Mucosa of rectum (tissue), 2 donors: ENCODE data around the gene DCAF15.
"Not testable (repeated sequence)": the region's sequence is repeated elsewhere in the genome, so short reads cannot be mapped to it uniquely, and the experiment has no call there.

ENCODE experiments used
- H3K27ac ChIP-seq, 2 donors: one replicate each; pipeline ENCODE4 v1.7.0; 2013; ENCODE audit warnings: inconsistent platforms in 2 of 2, low read depth in 2 of 2, low read length in 2 of 2
- H3K27me3 ChIP-seq, 2 donors: one replicate each; pipeline ENCODE4 v1.7.0; 2013; ENCODE audit warnings: low read length in 2 of 2; ENCODE audit not compliant: control insufficient read depth in 2 of 2, insufficient read depth in 2 of 2
- H3K36me3 ChIP-seq, 2 donors: one replicate each; pipeline ENCODE4 v1.7.0; 2013; ENCODE audit warnings: low read length in 2 of 2; ENCODE audit not compliant: control insufficient read depth in 2 of 2, insufficient read depth in 2 of 2
- H3K4me1 ChIP-seq, 2 donors: one replicate each; pipeline ENCODE4 v1.7.0; 2013; ENCODE audit warnings: low read length in 2 of 2, mild to moderate bottlenecking in 1 of 2; ENCODE audit not compliant: control insufficient read depth in 2 of 2, insufficient read depth in 2 of 2
- H3K4me3 ChIP-seq, 2 donors: one replicate each; pipeline ENCODE4 v1.7.0; 2013; ENCODE audit warnings: low read length in 2 of 2
- H3K9ac ChIP-seq, 2 donors: one replicate each; pipeline ENCODE4 v1.7.0; 2013; ENCODE audit warnings: low read length in 2 of 2, low read depth in 1 of 2, mild to moderate bottlenecking in 1 of 2
- H3K9me3 ChIP-seq, 2 donors: one replicate each; pipeline ENCODE4 v1.7.0; 2013; ENCODE audit warnings: low read length in 2 of 2; ENCODE audit not compliant: control insufficient read depth in 2 of 2
- donor health status: healthy.
- donor health status: Normal muscosa, but diverticular disease.

DCAF15 gene

GRCh38 chr19:13917888-13918406 is 34.4 kb upstream of the DCAF15 start:
- H3K4me1 ChIP-seq = peaks cover 0 to 6% of the 10 kb centered on the region in 2 donors
- no peak overlapping the region for H3K4me3 ChIP-seq
- no peak overlapping the region for H3K27ac ChIP-seq
- peaks cover 0 to 3% of the 10 kb centered on the region in 2 donors for H3K9me3 ChIP-seq
- no peaks in the 10 kb centered on the region for H3K27me3 ChIP-seq
- peaks cover 47 to 61% of the 10 kb centered on the region in 2 donors for H3K36me3 ChIP-seq
- no peak overlapping the region for H3K9ac ChIP-seq

- Histone ChIP-seq H3K4me1 (peaks cover 0 to 6% of the 10 kb centered on the region in 2 donors), H3K36me3 (peaks cover 49 to 60% of the 10 kb centered on the region in 2 donors)
Measured at GRCh38 chr19:13918726-13919411, 33.4 kb upstream of the DCAF15 start.

GRCh38 chr19:13920524-13920923 is 31.8 kb upstream of the DCAF15 start:
- Histone ChIP-seq H3K9me3 (peaks cover 0 to 3% of the 10 kb centered on the region in 2 donors), H3K27me3 (no peaks in the 10 kb centered on the region), H3K9ac (no peak overlapping the region), H3K4me1 (peaks cover 0 to 6% of the 10 kb centered on the region in 2 donors), H3K36me3 (peaks cover 50 to 62% of the 10 kb centered on the region in 2 donors), H3K4me3 (no peak overlapping the region), H3K27ac (no peak overlapping the region)

More at GRCh38 chr19:13918726-13919411, 33.4 kb upstream of the DCAF15 start:
- peaks cover 0 to 3% of the 10 kb centered on the region in 2 donors for H3K9me3 ChIP-seq
- H3K27ac ChIP-seq = no peak overlapping the region
- H3K27me3 ChIP-seq = no peaks in the 10 kb centered on the region
- no peak overlapping the region for H3K9ac ChIP-seq
- no peak overlapping the region for H3K4me3 ChIP-seq

GRCh38 chr19:13920940-13921747 is 31.2 kb upstream of the DCAF15 start:
- Histone ChIP-seq H3K27ac (no peak overlapping the region), H3K9ac (no peak overlapping the region), H3K4me1 (peaks cover 0 to 6% of the 10 kb centered on the region in 2 donors), H3K9me3 (peaks cover 0 to 3% of the 10 kb centered on the region in 2 donors), H3K27me3 (no peaks in the 10 kb centered on the region), H3K36me3 (peaks cover 52 to 64% of the 10 kb centered on the region in 2 donors), H3K4me3 (no peak overlapping the region)

- H3K27me3 ChIP-seq, H3K4me3 ChIP-seq, H3K4me1 ChIP-seq, H3K27ac ChIP-seq, H3K9me3 ChIP-seq, H3K9ac ChIP-seq: not testable (repeated sequence)
- H3K36me3 ChIP-seq = peaks cover 61 to 73% of the 10 kb centered on the region in 2 donors
Measured at GRCh38 chr19:13922118-13922517, 30.2 kb upstream of the DCAF15 start.

- Histone ChIP-seq H3K9me3 (peaks cover 0 to 3% of the 10 kb centered on the region in 2 donors), H3K36me3 (peaks cover 58 to 77% of the 10 kb centered on the region in 2 donors), H3K27ac (no peak overlapping the region), H3K27me3 (no peaks in the 10 kb centered on the region), H3K9ac (no peak overlapping the region), H3K4me3 (no peak overlapping the region), H3K4me1 (no peaks in the 10 kb centered on the region)
Measured at GRCh38 chr19:13923194-13923987, 28.9 kb upstream of the DCAF15 start.

GRCh38 chr19:13926010-13926409 is 26.3 kb upstream of the DCAF15 start:
- no peak overlapping the region for H3K9ac ChIP-seq
- no peaks in the 10 kb centered on the region for H3K4me1 ChIP-seq
- H3K27ac ChIP-seq = no peak overlapping the region
- H3K27me3 ChIP-seq = no peaks in the 10 kb centered on the region
- H3K9me3 ChIP-seq = peaks cover 0 to under 1% of the 10 kb centered on the region in 2 donors
- H3K36me3 ChIP-seq = peaks cover 42 to 54% of the 10 kb centered on the region in 2 donors
- H3K4me3 ChIP-seq = no peak overlapping the region

- Histone ChIP-seq H3K9ac (no peak overlapping the region), H3K27me3 (no peaks in the 10 kb centered on the region), H3K9me3 (no peaks in the 10 kb centered on the region), H3K4me1 (no peaks in the 10 kb centered on the region), H3K4me3 (no peak overlapping the region), H3K36me3 (peaks cover 39 to 47% of the 10 kb centered on the region in 2 donors), H3K27ac (no peak overlapping the region)
Measured at GRCh38 chr19:13926715-13927114, 25.6 kb upstream of the DCAF15 start.

- peaks cover 0 to 2% of the 10 kb centered on the region in 2 donors for H3K4me1 ChIP-seq
- H3K9ac ChIP-seq = no peak overlapping the region
- no peaks in the 10 kb centered on the region for H3K27me3 ChIP-seq
- no peak overlapping the region for H3K27ac ChIP-seq
- no peaks in the 10 kb centered on the region for H3K9me3 ChIP-seq
- H3K4me3 ChIP-seq = no peak overlapping the region
- H3K36me3 ChIP-seq = peaks cover 23 to 31% of the 10 kb centered on the region in 2 donors
Measured at GRCh38 chr19:13929340-13929739, 23.0 kb upstream of the DCAF15 start.
